NCI-H226 (cell line): Measurements from ENCODE around the gene SCG3.
A peak's percentile ranks its signal among the peaks of the same experiment; 100 is the strongest.
"Not testable (repeated sequence)": the region's sequence is repeated elsewhere in the genome, so short reads cannot be mapped to it uniquely, and the experiment has no call there.

Source experiments
- DNase-seq: peaks from one replicate; pipeline ENCODE4 v3.0.0-alpha.2; 2015

The SCG3 gene

GRCh38 chr15:51681303-51681963, at the start of gene SCG3:
TSS of gene SCG3 (plus strand) at chr15:51681503. CDS start at chr15:51681756, 253 bp downstream.
- no peak for DNase-seq

GRCh38 chr15:51634591-51635198, 46.6 kb upstream of the SCG3 start:
- peak; percentile 34 for DNase-seq

DNA sequence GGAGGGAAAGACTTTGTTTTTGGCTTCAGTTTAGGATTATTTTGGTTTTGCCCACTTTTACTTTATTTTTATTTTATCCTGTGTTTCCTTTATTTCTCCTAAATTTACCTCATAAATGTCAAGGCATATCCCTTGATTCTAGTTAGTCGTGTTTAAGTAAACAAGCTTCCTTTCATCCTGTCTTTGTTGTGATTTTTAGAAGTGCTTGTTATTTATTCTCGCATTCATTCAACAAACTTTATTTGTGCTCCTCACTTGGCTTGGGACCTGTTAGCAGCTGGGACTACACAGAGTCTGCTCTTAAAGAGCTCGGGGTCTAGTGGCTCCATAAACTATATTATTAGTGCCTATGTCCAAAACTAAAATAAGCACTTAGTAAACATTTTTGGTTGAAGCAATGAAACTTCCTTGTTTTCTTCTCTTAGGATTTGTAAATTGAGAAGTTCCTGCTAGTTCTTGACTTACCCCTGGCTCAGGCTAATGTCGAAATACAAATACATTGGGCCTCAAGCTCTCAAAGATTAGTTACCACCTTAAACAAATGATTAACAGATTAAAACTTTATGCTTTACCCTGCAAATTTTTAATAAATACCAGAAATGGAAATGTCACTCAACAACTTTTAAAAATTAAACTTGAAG, 39.7 kb upstream of the SCG3 start:
- no peak for DNase-seq

- DNase-seq, result no peak
These were observed 38.6 kb upstream of the SCG3 start for GRCh38 chr15:51642696-51643095.

GRCh38 chr15:51647128-51647562, 34.2 kb upstream of the SCG3 start:
- peak; percentile 94 for DNase-seq

DNA sequence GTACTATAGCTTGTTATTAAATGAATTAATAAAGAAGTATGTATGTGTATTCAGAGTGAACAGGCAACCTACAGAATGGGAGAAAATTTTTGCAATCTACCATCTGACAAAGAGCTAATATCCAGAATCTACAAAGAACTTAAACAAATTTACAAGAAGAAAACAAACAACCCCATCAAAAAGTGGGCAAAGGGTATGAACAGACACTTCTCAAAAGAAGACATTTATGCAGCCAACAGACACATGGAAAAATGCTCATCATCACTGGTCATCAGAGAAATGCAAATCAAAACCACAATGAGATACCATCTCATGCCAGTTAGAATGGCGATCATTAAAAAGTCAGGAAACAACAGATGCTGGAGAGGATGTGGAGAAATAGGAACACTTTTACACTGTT, 33.2 kb upstream of the SCG3 start:
- not testable (repeated sequence) for DNase-seq

DNA sequence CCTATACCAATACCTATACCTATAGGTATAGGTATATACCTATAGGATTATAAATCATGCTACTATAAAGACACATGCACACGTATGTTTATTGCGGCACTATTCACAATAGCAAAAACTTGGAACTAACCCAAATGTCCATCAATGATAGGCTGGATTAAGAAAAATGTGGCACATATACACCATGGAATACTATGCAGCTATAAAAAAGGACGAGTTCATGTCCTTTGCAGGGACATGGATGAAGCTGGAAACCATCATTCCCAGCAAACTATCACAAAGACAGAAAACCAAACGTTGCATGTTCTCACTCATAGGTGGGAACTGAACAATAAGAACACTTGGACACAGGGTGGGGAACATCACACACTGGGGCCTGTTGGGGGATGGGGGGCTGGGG, 32.7 kb upstream of the SCG3 start:
- not testable (repeated sequence) for DNase-seq

GRCh38 chr15:51649659-51650521, 31.4 kb upstream of the SCG3 start:
- DNase-seq, result peak; percentile 65

DNA sequence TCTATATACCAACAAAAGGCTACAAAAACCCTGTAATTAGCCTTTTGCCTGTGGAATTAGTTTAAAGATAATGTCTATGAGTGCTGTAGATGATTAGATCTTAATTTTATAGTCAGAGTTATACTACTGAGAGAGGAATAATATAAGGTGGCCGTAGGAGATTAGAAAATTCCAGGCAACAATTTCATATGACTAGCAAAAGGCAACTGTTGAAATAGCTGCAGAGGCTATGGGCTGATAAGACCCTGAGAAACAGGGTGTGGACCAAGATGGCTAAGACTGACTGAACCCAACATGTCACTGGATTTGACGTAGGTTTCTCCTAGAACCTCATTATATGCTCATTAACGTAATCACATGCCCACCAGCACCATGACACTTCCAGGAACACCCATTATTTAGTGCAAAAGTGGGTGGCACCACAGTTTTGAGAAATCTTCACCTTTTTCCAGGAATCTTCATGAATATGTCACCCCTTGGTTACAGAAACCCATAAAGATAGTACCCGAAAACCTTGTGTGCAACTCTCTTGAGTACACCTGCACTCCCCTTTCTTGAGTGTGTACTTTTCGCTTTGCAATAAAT, 29.1 kb upstream of the SCG3 start:
- DNase-seq, result no peak

DNA sequence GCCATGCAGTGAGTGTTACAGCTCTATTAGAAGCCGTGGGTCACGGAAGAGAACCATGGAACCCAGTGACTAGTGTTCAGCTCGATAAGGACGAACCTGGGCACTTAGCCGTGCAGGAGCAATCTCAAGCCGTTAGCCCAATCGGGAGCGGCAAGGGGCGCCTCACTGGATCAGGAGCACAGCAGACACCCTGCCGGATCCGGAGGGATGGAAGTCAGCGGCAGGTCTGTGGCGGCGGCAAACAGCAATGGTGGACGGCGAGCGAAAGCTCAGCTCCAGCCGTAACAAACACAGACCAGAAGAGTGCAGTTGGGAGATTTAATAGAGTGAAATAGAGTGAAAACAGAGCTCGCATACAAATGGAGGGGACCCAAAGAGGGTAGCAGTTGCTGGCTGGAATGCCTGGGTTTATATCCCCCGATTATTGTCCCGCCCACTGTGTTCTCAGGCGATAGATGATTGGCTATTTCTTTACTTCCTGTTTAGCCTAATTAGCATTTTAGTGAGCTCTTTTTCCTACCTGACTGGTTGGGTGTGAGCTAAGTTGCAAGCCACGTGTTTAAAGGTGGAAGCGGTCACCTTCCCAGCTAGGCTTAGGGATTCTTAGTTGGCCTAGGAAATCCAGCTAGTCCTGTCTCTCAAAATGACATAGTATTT, 25.8 kb upstream of the SCG3 start:
- DNase-seq, result not testable (repeated sequence)

DNA sequence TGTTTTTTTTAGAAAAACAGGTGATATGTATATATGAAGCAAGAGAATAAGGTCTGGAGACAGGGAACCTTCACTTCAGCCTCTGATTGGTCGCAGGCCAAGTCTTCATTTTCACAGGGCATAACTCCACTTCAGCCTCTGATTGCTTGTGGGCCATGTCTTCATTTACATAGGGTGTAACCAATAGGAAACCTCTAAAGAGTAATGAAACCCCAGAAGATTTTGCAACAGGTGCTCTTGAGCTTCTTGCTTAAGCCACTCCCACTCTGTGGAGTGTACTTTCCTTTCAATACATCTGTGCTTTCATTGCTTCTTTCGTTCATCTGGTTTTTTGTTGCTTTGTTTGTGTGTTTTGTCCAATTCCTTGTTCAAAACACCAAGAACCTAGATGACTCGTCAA, 22.6 kb upstream of the SCG3 start:
- peak; percentile 14 for DNase-seq

DNA sequence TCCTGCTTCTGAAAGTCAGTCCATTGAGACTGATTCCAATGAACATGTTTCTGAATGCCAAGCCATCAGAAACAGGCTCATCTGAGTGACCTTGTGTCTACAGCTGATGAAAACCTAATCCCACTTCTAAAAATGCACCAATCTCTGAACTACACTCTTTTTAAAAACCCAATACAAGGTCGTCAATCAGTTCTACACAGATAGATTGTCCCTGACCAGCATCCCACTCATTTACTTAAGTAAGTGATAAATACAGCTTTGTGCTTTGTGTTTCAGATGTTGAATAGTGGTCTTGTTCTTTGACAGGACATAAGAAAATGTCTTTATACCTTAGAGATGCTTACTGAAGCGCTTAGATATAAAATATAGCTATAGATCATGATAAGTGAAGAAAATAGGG, 20.2 kb upstream of the SCG3 start:
- no peak for DNase-seq

- DNase-seq, result no peak
These were observed 13.8 kb upstream of the SCG3 start for GRCh38 chr15:51667478-51667877.

DNA sequence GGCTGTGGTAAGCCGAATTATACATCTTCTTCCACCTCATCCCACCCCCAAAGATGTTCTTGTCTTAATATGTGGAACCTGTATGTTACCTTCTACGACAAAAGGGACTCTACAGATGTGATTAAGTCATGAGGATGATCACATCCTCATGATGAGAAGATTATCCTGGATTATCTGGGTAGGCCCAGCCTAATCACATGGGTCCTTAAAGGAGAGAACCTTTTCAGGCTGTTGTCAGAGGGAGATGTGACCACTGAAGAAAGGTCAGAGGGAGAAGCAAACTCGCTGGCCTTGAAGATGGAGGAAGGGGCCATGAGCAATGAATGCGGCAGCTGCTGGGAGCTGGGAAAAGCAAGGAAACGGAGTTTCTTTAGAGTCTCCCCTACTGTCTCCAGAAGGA, 12.9 kb upstream of the SCG3 start:
- no peak for DNase-seq

DNA sequence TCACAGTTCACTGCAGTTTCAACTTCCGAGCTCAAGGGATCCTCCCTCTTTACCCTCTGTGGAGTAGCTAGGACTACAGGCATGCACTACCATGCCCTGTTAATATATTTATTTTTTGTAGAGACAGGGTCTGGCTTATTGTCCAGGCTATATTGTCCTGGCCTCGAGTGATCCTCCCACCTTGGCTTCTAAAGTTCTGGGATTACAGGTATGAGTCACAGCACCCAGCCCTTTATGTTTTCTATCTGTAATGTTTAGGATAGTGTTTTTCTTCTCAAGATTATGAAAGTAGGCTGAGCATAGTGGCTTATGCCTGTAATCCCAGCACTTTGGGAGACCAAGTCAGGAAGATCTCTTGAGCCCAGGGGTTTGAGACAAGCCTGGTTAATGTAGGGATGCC, 11.9 kb upstream of the SCG3 start:
- DNase-seq, result no peak

DNA sequence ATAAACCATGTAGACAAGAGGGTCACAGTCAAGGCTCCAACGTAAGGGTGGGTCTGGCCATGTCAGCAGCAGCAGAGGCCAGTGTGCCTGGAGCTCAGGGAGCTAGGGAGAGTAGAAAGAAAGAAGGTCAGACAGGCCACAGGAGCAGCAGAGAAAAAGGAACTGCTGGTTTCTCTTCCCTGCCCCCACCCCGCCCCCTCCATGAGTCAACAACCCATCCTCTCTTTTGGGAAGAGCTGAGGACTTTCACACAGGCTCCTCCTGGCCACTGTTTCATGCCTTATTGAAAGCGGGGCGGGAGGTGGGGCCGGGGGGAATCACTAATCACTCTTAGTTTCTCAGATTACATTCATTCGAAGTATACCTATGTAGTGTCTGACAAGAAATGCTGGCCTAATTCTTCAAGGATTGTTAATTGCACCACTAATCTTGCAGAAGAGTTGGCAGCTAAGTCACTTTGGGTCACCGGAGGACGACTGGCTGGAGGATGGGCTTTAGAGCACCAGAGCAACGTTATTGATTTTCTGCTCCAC, 9.1 kb upstream of the SCG3 start:
- no peak for DNase-seq

GRCh38 chr15:51672913-51673857, 8.1 kb upstream of the SCG3 start:
- peak; percentile 24 for DNase-seq

DNA sequence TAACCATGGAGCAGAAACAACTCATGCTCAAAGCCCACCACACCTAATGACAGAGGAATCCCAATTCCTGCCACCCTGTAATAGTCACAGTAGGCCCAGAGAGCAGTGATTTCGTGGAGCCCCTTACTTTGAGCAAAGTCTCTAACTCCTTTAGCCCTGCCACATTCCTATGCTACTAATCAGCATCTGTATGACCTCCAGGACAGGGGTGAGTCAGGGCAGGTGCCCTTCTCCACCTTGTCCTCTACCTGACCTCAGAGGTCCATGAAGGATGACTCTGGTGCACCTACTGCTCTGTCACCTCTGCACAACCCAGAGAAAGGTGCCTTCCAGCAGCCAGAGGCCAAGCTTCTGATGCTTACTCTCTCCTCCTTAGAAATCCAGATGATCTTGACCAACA, 6.1 kb upstream of the SCG3 start:
- no peak for DNase-seq

- DNase-seq, result peak; percentile 16
These were observed 4.3 kb upstream of the SCG3 start for GRCh38 chr15:51677021-51677420.

GRCh38 chr15:51677452-51677851, 3.9 kb upstream of the SCG3 start:
- DNase-seq, result no peak

GRCh38 chr15:51678096-51678495, 3.2 kb upstream of the SCG3 start:
- DNase-seq, result peak; percentile 56
